HFF-Myc (cell line): ENCODE measurements around the gene HECW1.

Source experiments
- DNase-seq: peaks from one replicate; pipeline ENCODE4 v3.0.0-alpha.2; 2011; ENCODE audit warnings: low read depth; ENCODE audit errors: extremely low read depth
- H3K4me3 ChIP-seq: replicated peaks from 2 replicates; pipeline ENCODE4 v1.5.1; 2011; ENCODE audit warnings: low read depth, mild to moderate bottlenecking, control low read depth, low read length
- TF ChIP-seq, protein P1 (sequence below): IDR thresholded peaks from 2 replicates; pipeline ENCODE4 v1.5.1; 2012; ENCODE audit warnings: mild to moderate bottlenecking, low read depth, low read length, control low read depth; ENCODE audit errors: missing control alignments

HECW1 gene

DNA sequence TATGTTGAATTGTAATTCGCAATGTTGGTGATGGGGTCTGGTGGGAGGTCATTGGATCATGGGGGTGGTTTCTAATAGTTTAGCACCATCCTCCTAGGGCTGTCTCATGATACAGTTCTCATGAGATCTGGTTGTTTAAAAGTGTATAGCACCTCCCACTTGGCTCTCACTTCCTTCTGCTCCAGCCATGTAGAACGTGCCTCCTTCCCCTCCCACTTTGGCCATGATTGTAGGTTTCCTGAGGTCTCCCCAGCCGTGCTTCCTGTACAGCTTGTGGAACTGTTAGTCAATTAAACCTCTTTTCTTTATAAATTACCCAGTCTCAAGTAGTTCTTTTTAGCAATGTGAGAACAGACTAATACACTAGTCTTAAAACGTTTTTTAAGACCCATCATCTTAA is 15.6 kb upstream of the HECW1 start:
- TF ChIP-seq, protein P1, sequence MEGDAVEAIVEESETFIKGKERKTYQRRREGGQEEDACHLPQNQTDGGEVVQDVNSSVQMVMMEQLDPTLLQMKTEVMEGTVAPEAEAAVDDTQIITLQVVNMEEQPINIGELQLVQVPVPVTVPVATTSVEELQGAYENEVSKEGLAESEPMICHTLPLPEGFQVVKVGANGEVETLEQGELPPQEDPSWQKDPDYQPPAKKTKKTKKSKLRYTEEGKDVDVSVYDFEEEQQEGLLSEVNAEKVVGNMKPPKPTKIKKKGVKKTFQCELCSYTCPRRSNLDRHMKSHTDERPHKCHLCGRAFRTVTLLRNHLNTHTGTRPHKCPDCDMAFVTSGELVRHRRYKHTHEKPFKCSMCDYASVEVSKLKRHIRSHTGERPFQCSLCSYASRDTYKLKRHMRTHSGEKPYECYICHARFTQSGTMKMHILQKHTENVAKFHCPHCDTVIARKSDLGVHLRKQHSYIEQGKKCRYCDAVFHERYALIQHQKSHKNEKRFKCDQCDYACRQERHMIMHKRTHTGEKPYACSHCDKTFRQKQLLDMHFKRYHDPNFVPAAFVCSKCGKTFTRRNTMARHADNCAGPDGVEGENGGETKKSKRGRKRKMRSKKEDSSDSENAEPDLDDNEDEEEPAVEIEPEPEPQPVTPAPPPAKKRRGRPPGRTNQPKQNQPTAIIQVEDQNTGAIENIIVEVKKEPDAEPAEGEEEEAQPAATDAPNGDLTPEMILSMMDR: no peak
- H3K4me3 ChIP-seq: no peak overlapping the region
- DNase-seq: no peak

DNA sequence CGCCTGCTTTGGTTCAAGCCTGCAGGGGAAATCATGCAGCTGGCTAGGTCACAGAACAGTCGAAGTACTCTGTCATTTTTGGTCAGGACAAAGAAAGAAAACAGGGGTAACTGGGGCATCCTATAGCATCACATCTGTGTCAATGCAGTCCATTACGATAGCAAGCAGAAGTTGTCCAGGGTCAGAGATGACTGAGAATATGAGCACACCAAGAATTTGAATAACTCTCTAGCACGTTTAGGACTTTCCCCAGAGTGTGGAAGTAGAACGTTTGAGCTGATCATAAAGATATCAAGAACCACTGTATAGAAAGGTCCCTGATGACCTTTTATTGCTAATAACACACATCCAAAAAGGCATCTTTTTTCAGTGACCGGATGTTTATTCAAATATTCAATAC is 12.7 kb upstream of the HECW1 start:
- no peak for DNase-seq
- TF ChIP-seq, protein P1: no peak
- H3K4me3 ChIP-seq: no peak overlapping the region

DNA sequence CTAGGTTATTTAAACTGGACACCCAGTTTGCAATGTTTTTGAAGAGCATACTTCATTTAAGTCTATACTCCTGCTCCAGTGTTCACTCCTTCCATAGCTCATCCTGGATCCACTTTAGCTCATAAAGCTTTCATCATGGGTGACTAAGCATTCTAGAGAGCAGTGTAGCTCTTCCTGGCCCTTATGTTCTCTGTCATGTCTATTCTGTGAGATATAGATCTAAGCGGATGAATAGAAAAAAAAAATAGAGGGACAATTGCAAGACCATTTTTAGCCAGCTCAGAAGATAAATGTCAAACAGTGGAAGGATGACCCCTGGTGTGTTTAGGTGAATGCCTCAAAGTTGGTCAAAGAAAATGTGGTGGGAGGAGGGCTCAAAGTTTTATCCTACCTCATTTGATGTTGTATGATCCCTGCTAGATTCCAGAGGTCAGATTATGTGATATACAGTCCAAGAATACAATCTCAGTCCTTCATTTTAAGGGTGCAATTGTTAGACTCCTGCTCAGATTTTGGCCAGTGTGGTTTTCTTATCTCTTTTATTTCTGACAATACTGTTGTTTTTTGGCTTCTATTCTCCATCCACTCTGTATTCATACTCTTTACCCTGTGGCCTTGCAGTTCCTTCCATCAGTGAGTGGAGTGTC is 7.5 kb upstream of the HECW1 start:
- no peak overlapping the region for H3K4me3 ChIP-seq
- no peak for DNase-seq
- TF ChIP-seq, protein P1: no peak

DNA sequence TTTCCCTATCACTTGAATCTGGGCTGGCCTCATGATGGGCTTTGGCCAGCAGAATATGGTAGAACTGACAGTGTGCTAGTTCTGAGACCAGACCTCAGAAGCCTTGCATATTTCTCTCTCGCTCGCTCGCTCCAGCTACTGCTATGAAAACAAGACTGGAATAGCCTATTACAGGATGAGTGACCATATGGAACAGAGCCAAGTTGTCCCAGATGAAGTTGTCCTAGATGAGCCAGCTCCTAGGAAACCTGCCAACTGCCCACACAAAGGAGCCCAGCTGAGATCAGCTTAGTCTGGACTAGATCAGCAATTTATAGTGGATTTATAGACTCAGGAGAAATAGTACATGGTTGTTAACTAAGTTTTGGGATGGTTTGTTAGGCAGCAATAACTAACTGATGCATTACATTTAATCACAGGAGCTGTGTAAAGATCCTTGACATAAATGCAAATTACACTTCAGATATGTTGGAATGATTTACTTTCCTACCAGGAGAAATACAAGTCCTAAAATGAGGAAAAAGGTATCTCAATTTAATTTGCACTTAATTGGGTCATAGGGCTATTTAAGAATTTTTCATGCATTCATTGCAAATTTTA is 6.8 kb upstream of the HECW1 start:
- TF ChIP-seq, protein P1: no peak
- no peak for DNase-seq
- H3K4me3 ChIP-seq: no peak overlapping the region

DNA sequence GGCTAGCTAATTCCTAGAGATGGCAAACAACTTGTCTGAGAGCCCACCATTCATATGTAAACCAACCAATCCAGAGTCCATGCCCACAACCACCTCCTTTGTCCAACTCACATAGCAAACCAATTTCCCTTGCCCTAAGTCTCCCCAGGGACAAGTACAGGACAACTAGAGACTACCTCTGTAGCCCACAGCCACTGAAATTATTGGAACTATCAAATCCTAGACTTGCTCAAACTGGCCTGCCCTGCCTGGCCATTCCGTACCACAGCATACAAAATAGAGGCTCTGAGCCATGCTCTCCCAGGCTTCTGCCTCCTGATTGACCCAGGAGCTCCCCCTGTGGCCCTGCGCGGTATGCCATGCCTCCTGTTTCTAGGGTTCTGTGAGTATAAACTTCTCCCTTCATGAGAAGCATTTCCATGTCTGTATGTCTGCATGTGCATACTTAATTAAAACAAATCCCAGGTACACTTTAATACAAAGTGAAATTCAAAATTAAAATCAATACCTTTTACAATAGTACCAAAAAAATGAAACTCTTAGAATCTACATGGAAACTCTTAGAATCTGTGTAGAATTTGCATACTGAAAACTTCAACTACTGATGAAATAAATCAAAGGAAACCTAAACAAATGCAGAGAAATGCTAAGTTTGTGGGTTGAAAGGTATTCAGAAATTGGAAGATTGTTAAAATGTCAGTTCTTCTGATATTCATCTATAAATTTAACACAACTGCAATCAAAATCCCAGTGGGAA is 4.0 kb upstream of the HECW1 start:
- H3K4me3 ChIP-seq: no peak overlapping the region
- DNase-seq: peak; percentile 66
- TF ChIP-seq, protein P1: peak; percentile 98

DNA sequence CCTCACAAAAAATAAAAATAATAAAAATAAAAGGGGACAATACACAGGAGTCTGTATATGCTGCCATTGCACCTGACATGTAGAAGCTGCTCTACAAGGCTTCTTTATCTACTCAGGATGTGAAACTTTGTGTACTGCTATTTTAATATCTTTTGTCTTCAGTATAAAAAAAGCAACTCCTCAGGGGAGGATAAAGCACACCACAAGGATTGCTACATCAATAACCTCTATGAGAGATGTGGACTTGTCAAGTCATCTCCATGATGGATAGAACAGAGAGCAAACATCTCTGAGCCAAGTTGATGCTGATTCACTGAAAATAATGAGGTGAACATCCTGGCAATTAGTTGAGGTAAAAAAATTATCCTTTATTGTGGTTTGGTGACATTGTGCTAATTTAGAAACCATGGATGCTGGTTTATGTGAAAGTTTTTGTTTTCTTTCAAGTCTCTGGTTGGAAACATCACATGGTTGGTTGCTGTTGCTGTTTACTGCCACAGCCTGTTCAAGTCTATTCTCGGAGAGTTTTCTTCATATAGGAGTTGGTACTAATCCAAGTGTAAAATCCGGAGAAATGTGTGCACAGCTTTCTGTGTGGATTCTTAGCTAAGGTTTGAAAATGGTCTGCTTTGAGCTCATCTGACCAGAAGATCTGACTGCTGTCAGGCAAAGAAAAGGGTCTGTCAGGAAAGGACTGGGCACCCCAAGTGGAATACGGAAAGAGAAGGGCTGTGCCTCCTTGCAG is 1.5 kb upstream of the HECW1 start:
- no peak overlapping the region for H3K4me3 ChIP-seq
- DNase-seq: no peak
- TF ChIP-seq, protein P1: no peak
